H1 (cell line): ENCODE measurements around the gene FKTN. TPM values are rescaled to one million over a fixed set of nuclear protein-coding genes. Genes with fewer than 3 reads are reported as not detected.

Experiments used
- CTCF ChIA-PET: fragments of 300-600 bp; sonication (Branson Sonifier 250); formaldehyde crosslinking; loops from one replicate; lab custom pipeline; 2021; ENCODE audit not compliant: partially characterized antibody; lab: Charles Lee
- POLR2A ChIA-PET: fragments of 300-600 bp; sonication (Branson Sonifier 250); formaldehyde crosslinking; loops from one replicate; lab custom pipeline; 2021; ENCODE audit warnings: inconsistent platforms; ENCODE audit not compliant: partially characterized antibody; lab: Charles Lee
- DNase-seq, 2 experiments: peaks; one replicate each; pipeline versions ENCODE4 v3.0.0 to v3.0.0-alpha.2; 2010 to 2022; ENCODE audit warnings: low spot score in 2 of 2, low read depth in 1 of 2, mixed read lengths in 1 of 2
- FAIRE-seq: peaks from 2 replicates; lab custom pipeline; 2011; peaks lifted over from hg19 to GRCh38; lab: Jason Lieb, UNC
- H2AFZ ChIP-seq: 2 replicates; pipeline ENCODE4 v1.8.1; 2012; ENCODE audit warnings: low read length, inconsistent platforms
- H2AK5ac ChIP-seq: 2 replicates; pipeline ENCODE4 v1.6.1; 2013; ENCODE audit warnings: low read depth, low read length
- H2BK120ac ChIP-seq: replicated peaks from 2 replicates; pipeline ENCODE3; 2013; ENCODE audit warnings: low read depth, low read length, inconsistent platforms
- H2BK12ac ChIP-seq: 2 replicates; pipeline ENCODE4 v1.6.1; 2013; ENCODE audit warnings: low read depth, low read length
- H2BK15ac ChIP-seq: 2 replicates; pipeline ENCODE4 v1.6.1; 2013; ENCODE audit warnings: low read length
- H2BK20ac ChIP-seq: 2 replicates; pipeline ENCODE4 v1.6.1; 2013; ENCODE audit warnings: low read length
- H2BK5ac ChIP-seq: 2 replicates; pipeline ENCODE4 v1.6.1; 2013; ENCODE audit warnings: low read depth, low read length
- H3K14ac ChIP-seq: 2 replicates; pipeline ENCODE4 v1.6.1; 2013; ENCODE audit warnings: inconsistent platforms; ENCODE audit not compliant: insufficient read length
- H3K18ac ChIP-seq: 2 replicates; pipeline ENCODE4 v1.6.1; 2013; ENCODE audit warnings: low read length; ENCODE audit errors: extremely low read depth
- H3K23ac ChIP-seq: 2 replicates; pipeline ENCODE4 v1.6.1; 2013; ENCODE audit warnings: inconsistent platforms; ENCODE audit not compliant: insufficient read length
- H3K23me2 ChIP-seq: 2 replicates; pipeline ENCODE4 v1.6.1; 2013; ENCODE audit warnings: low read depth, low read length
- H3K27ac ChIP-seq: 2 replicates; pipeline ENCODE4 v1.6.1; 2011; ENCODE audit warnings: low read depth, low read length, inconsistent platforms
- H3K27me3 ChIP-seq, 4 experiments: replicated peaks in 1 of 4; 1 replicate in 1 of 4; 2 replicates in 3 of 4; pipeline versions ENCODE4 v1.6.1 to v1.8.1; 2011 to 2013; ENCODE audit warnings: low read length in 3 of 4, mild to moderate bottlenecking in 3 of 4, inconsistent platforms in 2 of 4, mixed read lengths in 2 of 4, moderate library complexity in 1 of 4; ENCODE audit not compliant: control insufficient read depth in 3 of 4, insufficient read depth in 3 of 4; ENCODE audit errors: extremely low read depth in 1 of 4
- H3K36me3 ChIP-seq, 4 experiments: 2 replicates each; pipeline versions ENCODE4 v1.6.1 to v1.8.1; 2011 to 2013; ENCODE audit warnings: mild to moderate bottlenecking in 4 of 4, low read length in 3 of 4, moderate library complexity in 2 of 4, control low read depth in 1 of 4, inconsistent platforms in 1 of 4; ENCODE audit not compliant: insufficient read depth in 4 of 4, control insufficient read depth in 2 of 4
- H3K4ac ChIP-seq: replicated peaks from 2 replicates; pipeline ENCODE3; 2013; ENCODE audit warnings: low read length, low read depth, mixed read lengths, inconsistent platforms; ENCODE audit not compliant: insufficient read length
- H3K4me1 ChIP-seq, 4 experiments: replicated peaks in 1 of 4; 1 replicate in 1 of 4; 2 replicates in 3 of 4; pipeline versions ENCODE4 v1.6.1 to v1.8.1; 2011 to 2013; ENCODE audit warnings: low read length in 3 of 4, inconsistent platforms in 2 of 4, mixed read lengths in 1 of 4; ENCODE audit not compliant: insufficient read depth in 4 of 4, control insufficient read depth in 3 of 4
- H3K4me2 ChIP-seq, 2 experiments: 2 replicates each; pipeline versions ENCODE4 v1.6.1 to v1.8.1; 2011 to 2013; ENCODE audit warnings: low read depth in 2 of 2, low read length in 2 of 2, control low read depth in 1 of 2, inconsistent platforms in 1 of 2, mild to moderate bottlenecking in 1 of 2; ENCODE audit not compliant: insufficient read depth in 1 of 2
- H3K4me3 ChIP-seq, 4 experiments: fragments of 200-600, 300-600 bp in 1 of 4; sonication (generic), shearing (Covaris generic), sonication (Bioruptor Twin) in 1 of 4; 2 replicates each; pipeline versions ENCODE4 v1.5.1 to v1.8.1; 2011 to 2016; ENCODE audit warnings: low read length in 4 of 4, low read depth in 3 of 4, control low read depth in 2 of 4, inconsistent platforms in 2 of 4, mild to moderate bottlenecking in 2 of 4, mixed read lengths in 1 of 4, moderate library complexity in 1 of 4; ENCODE audit not compliant: insufficient read depth in 2 of 4; ENCODE audit errors: extremely low read depth in 1 of 4
- H3K56ac ChIP-seq: replicated peaks from 2 replicates; pipeline ENCODE3; 2013; ENCODE audit warnings: low read depth, mild to moderate bottlenecking, mixed read lengths, low read length, inconsistent platforms; ENCODE audit not compliant: insufficient read length
- H3K79me1 ChIP-seq: 2 replicates; pipeline ENCODE4 v1.6.1; 2013; ENCODE audit warnings: low read depth, low read length, control low read depth
- H3K79me2 ChIP-seq, 2 experiments: 2 replicates each; pipeline versions ENCODE4 v1.6.1 to v1.8.1; 2012 to 2013; ENCODE audit warnings: low read length in 2 of 2, mild to moderate bottlenecking in 2 of 2, inconsistent platforms in 1 of 2; ENCODE audit not compliant: insufficient read depth in 2 of 2, control insufficient read depth in 1 of 2
- H3K9ac ChIP-seq, 4 experiments: replicated peaks in 1 of 4; 1 replicate in 1 of 4; 2 replicates in 3 of 4; pipeline versions ENCODE4 v1.6.1 to v1.8.1; 2011 to 2013; ENCODE audit warnings: low read depth in 3 of 4, low read length in 3 of 4, control low read depth in 2 of 4, mild to moderate bottlenecking in 2 of 4, moderate library complexity in 2 of 4, inconsistent platforms in 1 of 4; ENCODE audit errors: extremely low read depth in 1 of 4
- H3K9me3 ChIP-seq, 2 experiments: 2 replicates each; pipeline versions ENCODE4 v1.6.1 to v1.8.1; 2012 to 2013; ENCODE audit warnings: mild to moderate bottlenecking in 2 of 2, moderate library complexity in 2 of 2, control low read depth in 1 of 2, inconsistent platforms in 1 of 2, low read depth in 1 of 2, low read length in 1 of 2, mixed read lengths in 1 of 2; ENCODE audit not compliant: insufficient read depth in 2 of 2
- H4K20me1 ChIP-seq, 2 experiments: replicated peaks in 1 of 2; 2 replicates each; pipeline versions ENCODE3 to v1.8.1; 2011 to 2013; ENCODE audit warnings: inconsistent platforms in 2 of 2, low read length in 2 of 2, mild to moderate bottlenecking in 1 of 2; ENCODE audit not compliant: insufficient read depth in 2 of 2, control insufficient read depth in 1 of 2
- H4K5ac ChIP-seq: 2 replicates; pipeline ENCODE4 v1.6.1; 2013; ENCODE audit warnings: low read length, low read depth, mixed read lengths, inconsistent platforms; ENCODE audit not compliant: insufficient read length
- H4K8ac ChIP-seq: 2 replicates; pipeline ENCODE4 v1.8.0; 2013; ENCODE audit warnings: mild to moderate bottlenecking, moderate library complexity, low read length, inconsistent platforms; ENCODE audit not compliant: insufficient read depth; ENCODE audit errors: extremely low read depth
- H4K91ac ChIP-seq: replicated peaks from 2 replicates; pipeline ENCODE3; 2013; ENCODE audit warnings: low read length, mixed read lengths, inconsistent platforms; ENCODE audit not compliant: insufficient read length
- ATF2 ChIP-seq: IDR thresholded peaks from 2 replicates; pipeline ENCODE4 v1.6.1; 2012; ENCODE audit warnings: low read length, inconsistent platforms
- BACH1 ChIP-seq: IDR thresholded peaks from 2 replicates; pipeline ENCODE4 v1.6.1; 2012; ENCODE audit warnings: low read length, improper control_type of control experiment
- BRCA1 ChIP-seq: IDR thresholded peaks from 2 replicates; pipeline ENCODE4 v1.6.1; 2012; ENCODE audit warnings: low read depth, low read length, improper control_type of control experiment
- CHD1 ChIP-seq: IDR thresholded peaks from 2 replicates; pipeline ENCODE4 v1.6.1; 2012; ENCODE audit warnings: low read depth, low read length, improper control_type of control experiment
- HDAC2 ChIP-seq, 2 experiments: fragments of 300-600 bp in 1 of 2; sonication (generic) in 1 of 2; IDR thresholded peaks; 2 replicates each; pipeline ENCODE4 v1.6.1; 2011 to 2012; ENCODE audit warnings: low read depth in 2 of 2, low read length in 2 of 2, mild to moderate bottlenecking in 2 of 2, moderate library complexity in 2 of 2, borderline replicate concordance in 1 of 2, inconsistent platforms in 1 of 2
- KDM5A ChIP-seq: fragments of 200-600 bp; IDR thresholded peaks from 2 replicates; pipeline ENCODE4 v1.7.1; 2012; ENCODE audit warnings: mild to moderate bottlenecking, low read length, inconsistent platforms, mixed read lengths
- POLR2AphosphoS5 ChIP-seq: IDR thresholded peaks from 2 replicates; pipeline ENCODE4 v1.6.1; 2011; ENCODE audit warnings: low read depth, low read length
- RBBP5 ChIP-seq: IDR thresholded peaks from 2 replicates; pipeline ENCODE4 v1.7.1; 2012; ENCODE audit warnings: low read depth, mild to moderate bottlenecking, inconsistent platforms, low read length, moderate library complexity, borderline replicate concordance
- RNF2 ChIP-seq: fragments of 200-900, 300-1000 bp; sonication (generic); IDR thresholded peaks from 2 replicates; pipeline ENCODE4 v1.7.1; 2016; ENCODE audit warnings: borderline replicate concordance, low read depth, mild to moderate bottlenecking, antibody characterized with exemption, low read length; ENCODE audit not compliant: poor library complexity, severe bottlenecking; ENCODE audit errors: missing control alignments
- SP1 ChIP-seq: IDR thresholded peaks from 2 replicates; pipeline ENCODE4 v1.6.1; 2011; ENCODE audit warnings: low read depth, low read length
- polyA plus RNA-seq, 7 experiments: library from polyadenylated mRNA; depleted of rRNA in 3 of 7; stranded (reverse) in 5 of 7; unstranded in 2 of 7; fragments of >200 nt in 5 of 7; fragments of 200-250 nt in 2 of 7; gene quantifications; 1 replicate in 5 of 7; 2 replicates in 1 of 7; 4 replicates in 1 of 7; pipeline versions ENCODE4 v1.2.1 to v1.2.3, GENCODE V29; 2011 to 2013; ENCODE audit warnings: missing spikeins in 2 of 7, mixed read lengths in 2 of 7
- total RNA-seq: library from RNA; stranded (reverse); fragmentation: NEBNext Ultra II Directional; extraction: Animal tissue kit (Norgen Biotek cat#: 25700); gene quantifications from 2 replicates; pipeline ENCODE4 v1.2.1, GENCODE V29; 2021
- TF ChIP-seq, protein P1 (sequence below): IDR thresholded peaks from 2 replicates; pipeline ENCODE4 v1.6.1; 2011; ENCODE audit warnings: low read depth, mild to moderate bottlenecking, low read length; ENCODE audit not compliant: insufficient read depth

Gene FKTN
- total and polyA plus RNA-seq, 2 of the 8 experiments (the other 6 are each of a cell fraction or from before 2014, with no cell fraction given), result 2.7 to 13.4 TPM

DNA sequence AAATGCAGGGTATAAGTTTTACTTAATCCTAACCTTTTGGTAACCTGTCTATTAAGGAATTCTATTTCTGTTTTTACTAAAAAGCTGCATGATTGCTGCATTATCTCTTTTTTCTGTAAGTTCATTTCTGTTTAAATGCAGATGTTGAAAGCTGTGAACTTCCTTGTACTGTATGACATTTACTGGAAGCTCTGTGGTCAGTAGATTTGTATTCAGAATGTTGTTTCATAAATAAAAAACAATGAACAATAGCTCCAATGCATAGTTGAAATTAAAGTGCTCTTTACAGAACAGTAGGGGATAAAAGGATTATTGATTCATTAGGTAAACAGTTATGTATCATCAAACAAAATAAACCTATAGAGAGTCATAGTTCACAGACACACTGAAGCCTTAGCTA, 46.5 kb upstream of the FKTN start:
- Histone ChIP-seq H3K4me1 (peaks cover 0 to 4% (median 0%) of the 10 kb centered on the region in 4 experiments; a peak in 1 of 7 replicates), H3K4me3 (no peak overlapping the region), H3K23me2 (no peaks in the 10 kb centered on the region), H3K79me2 (no peaks in the 10 kb centered on the region), H3K79me1 (no peaks in the 10 kb centered on the region), H2BK5ac (no peak overlapping the region), H3K14ac (no peak overlapping the region), H4K8ac (no peak overlapping the region), H2AFZ (no peak overlapping the region), H3K18ac (no peak overlapping the region), H3K4me2 (no peak overlapping the region), H3K9ac (no peak overlapping the region), H3K56ac (no peak overlapping the region), H3K4ac (no peak overlapping the region), H3K36me3 (peaks cover 0 to 6% (median 0%) of the 10 kb centered on the region in 4 experiments; a peak in 4 of 8 replicates), H4K91ac (no peak overlapping the region), H4K5ac (no peak overlapping the region), H3K27me3 (no peaks in the 10 kb centered on the region), H3K9me3 (no peaks in the 10 kb centered on the region), H4K20me1 (no peaks in the 10 kb centered on the region), H2AK5ac (no peak overlapping the region), H2BK120ac (no peak overlapping the region), H2BK15ac (no peak overlapping the region), H2BK20ac (no peak overlapping the region), H3K27ac (no peak overlapping the region), H3K23ac (no peak overlapping the region), H2BK12ac (no peak overlapping the region)
- no peak for TF ChIP-seq HDAC2 (IDR thresholded peaks at IDR 0.05; ENCODE audit: borderline replicate concordance in 1 of 2, low read depth in 2 of 2, low read length in 2 of 2)
- TF ChIP-seq CHD1, result no peak
- TF ChIP-seq SP1, result no peak
- TF ChIP-seq POLR2AphosphoS5, result no peak
- no peak for TF ChIP-seq BRCA1
- TF ChIP-seq, protein P1, sequence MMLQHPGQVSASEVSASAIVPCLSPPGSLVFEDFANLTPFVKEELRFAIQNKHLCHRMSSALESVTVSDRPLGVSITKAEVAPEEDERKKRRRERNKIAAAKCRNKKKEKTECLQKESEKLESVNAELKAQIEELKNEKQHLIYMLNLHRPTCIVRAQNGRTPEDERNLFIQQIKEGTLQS, result no peak
- TF ChIP-seq BACH1, result no peak
- no peak for TF ChIP-seq ATF2
- no peak for TF ChIP-seq RBBP5
- no peak for TF ChIP-seq RNF2
- no peak for TF ChIP-seq KDM5A
- FAIRE-seq (no peak), DNase-seq (no peak)
- POLR2A ChIA-PET, result no interaction called here
- CTCF ChIA-PET, result no interaction called here
